PC-9 (cell line): ENCODE results near the gene ZNF286A. TPM values are rescaled to one million over a fixed set of nuclear protein-coding genes. Genes with fewer than 3 reads are reported as not detected.

ENCODE experiments used
- BruUV-seq: library from RNA; stranded (reverse); fragments of 400-500 nt; replicated peaks from 2 replicates; lab custom pipeline; 2021; lab: Mats Ljungman, UMichigan
- CTCF ChIA-PET: fragments of 300-600 bp; sonication (Branson Sonifier 250); formaldehyde crosslinking; loops from one replicate; lab custom pipeline; 2022; ENCODE audit warnings: antibody characterized with exemption; lab: Charles Lee
- POLR2A ChIA-PET: fragments of 300-600 bp; sonication (Branson Sonifier 250); formaldehyde crosslinking; loops from one replicate; lab custom pipeline; 2022; ENCODE audit warnings: antibody characterized with exemption; ENCODE audit not compliant: unreplicated experiment; lab: Charles Lee
- DNase-seq, 2 experiments: peaks; one replicate each; pipeline versions ENCODE4 v3.0.0 to v3.0.0-alpha.2; 2015 to 2022; ENCODE audit warnings: mixed read lengths in 1 of 2
- H2AFZ ChIP-seq: fragments of 200-600 bp; sonication (generic); 2 replicates; pipeline ENCODE4 v1.8.1; 2017; ENCODE audit warnings: antibody characterized with exemption
- H3F3A ChIP-seq: fragments of 200-600 bp; sonication (generic); 2 replicates; pipeline ENCODE4 v1.8.1; 2017; ENCODE audit warnings: antibody characterized with exemption, mild to moderate bottlenecking, low read depth; ENCODE audit not compliant: insufficient read depth
- H3K27ac ChIP-seq: fragments of 200-600 bp; sonication (generic); 2 replicates; pipeline ENCODE4 v1.6.1; 2016; ENCODE audit warnings: mixed run types
- H3K27me3 ChIP-seq: fragments of 200-600 bp; sonication (generic); 2 replicates; pipeline ENCODE4 v1.6.1; 2016; ENCODE audit warnings: low read depth, mixed run types; ENCODE audit not compliant: insufficient read depth
- H3K36me3 ChIP-seq: fragments of 200-600 bp; sonication (generic); 2 replicates; pipeline ENCODE4 v1.6.1; 2016; ENCODE audit warnings: low read depth, mixed run types
- H3K4me1 ChIP-seq: fragments of 200-600 bp; sonication (generic); replicated peaks from 2 replicates; pipeline ENCODE4 v1.6.1; 2016; ENCODE audit warnings: mixed run types; ENCODE audit not compliant: insufficient read depth
- H3K4me2 ChIP-seq: fragments of 200-600 bp; sonication (generic); 2 replicates; pipeline ENCODE4 v1.6.1; 2017; ENCODE audit warnings: mixed run types
- H3K4me3 ChIP-seq: fragments of 200-600 bp; sonication (generic); 2 replicates; pipeline ENCODE4 v1.6.1; 2016; ENCODE audit warnings: mixed run types
- H3K79me2 ChIP-seq: fragments of 200-600 bp; sonication (generic); 2 replicates; pipeline ENCODE4 v1.6.1; 2017; ENCODE audit warnings: low read depth, mixed run types
- H3K9me2 ChIP-seq: fragments of 200-600 bp; sonication (generic); 2 replicates; pipeline ENCODE4 v1.8.1; 2017; ENCODE audit warnings: mild to moderate bottlenecking; ENCODE audit not compliant: insufficient read depth
- H3K9me3 ChIP-seq: fragments of 200-600 bp; sonication (generic); 2 replicates; pipeline ENCODE4 v1.8.1; 2016; ENCODE audit warnings: low read depth; ENCODE audit not compliant: insufficient read depth
- H4K20me1 ChIP-seq: fragments of 200-600 bp; sonication (generic); 2 replicates; pipeline ENCODE4 v1.8.1; 2017; ENCODE audit not compliant: insufficient read depth
- CTCF ChIP-seq: fragments of 200-600 bp; sonication (generic); conservative IDR thresholded peaks from 2 replicates; pipeline ENCODE4 v1.6.1; 2017; ENCODE audit warnings: mixed run types, antibody characterized with exemption, mild to moderate bottlenecking, moderate library complexity
- EZH2 ChIP-seq: fragments of 200-600 bp; sonication (generic); IDR thresholded peaks from 2 replicates; pipeline ENCODE4 v1.8.0; 2017; ENCODE audit warnings: antibody characterized with exemption, low read depth
- intact Hi-C: fragments of 100-400 bp; cut with micrococcal nuclease; formaldehyde crosslinking; loops from one replicate; pipeline ENCODE4 v1.10.0; 2022; ENCODE audit not compliant: unreplicated experiment
- total RNA-seq: library from RNA; stranded (reverse); gene quantifications from 2 replicates; pipeline ENCODE4 v1.2.3, GENCODE V29; 2021

ZNF286A gene
- total RNA-seq, 1 experiment from 2014 or later: 65.9 TPM

- no peak overlapping the region for H3K27ac ChIP-seq
- H3K79me2 ChIP-seq: no peaks in the 10 kb centered on the region
- H2AFZ ChIP-seq: no peak overlapping the region
- CTCF ChIA-PET: no interaction called here
- no peaks in the 10 kb centered on the region for H3K27me3 ChIP-seq
- no peaks in the 10 kb centered on the region for H3K9me3 ChIP-seq
- H3K4me1 ChIP-seq: no peaks in the 10 kb centered on the region
- no peaks in the 10 kb centered on the region for H3F3A ChIP-seq
- POLR2A ChIA-PET: interaction anchor here (0.6 kb wide), 1 partner anchor 158 kb away, joined by 7 read pairs; no protein-coding TSS in a partner anchor
- no TSS peak for BruUV-seq
- no peaks in the 10 kb centered on the region for H4K20me1 ChIP-seq
- DNase-seq: no peak
- TF ChIP-seq CTCF (no peak), EZH2 (no peak)
- H3K9me2 ChIP-seq: no peaks in the 10 kb centered on the region
- no peak overlapping the region for H3K4me2 ChIP-seq
- intact Hi-C loops: no loop called here
- H3K36me3 ChIP-seq: no peaks in the 10 kb centered on the region
- H3K4me3 ChIP-seq: no peak overlapping the region
These were observed 42.1 kb downstream of the ZNF286A start for GRCh38 chr17:15741624-15742023.

- POLR2A ChIA-PET: interaction anchor here (0.6 kb wide), 1 partner anchor 159 kb away, joined by 7 read pairs; no protein-coding TSS in a partner anchor
- CTCF ChIA-PET: no interaction called here
These were observed 42.7 kb downstream of the ZNF286A start for GRCh38 chr17:15742051-15742795.

DNA sequence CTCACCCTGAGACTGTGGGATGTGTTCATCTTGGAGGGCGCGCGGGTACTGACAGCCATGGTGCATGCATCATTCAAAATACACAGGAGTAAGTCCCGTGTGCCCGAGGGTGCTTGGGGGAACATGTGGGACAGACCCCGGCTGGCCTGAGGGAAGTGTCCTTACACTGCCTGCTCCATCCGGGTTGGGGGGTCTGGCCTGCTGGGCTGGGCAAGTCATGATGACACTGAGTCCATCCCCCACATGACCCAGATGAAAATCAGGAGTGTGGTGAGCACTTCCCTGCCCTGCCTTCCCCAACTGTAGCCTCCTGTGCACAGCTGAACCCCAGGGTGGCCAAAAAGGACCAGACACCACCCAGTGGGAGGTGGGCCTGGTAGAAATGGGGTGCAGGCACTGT is 43.4 kb downstream of the ZNF286A start:
- Histone ChIP-seq H3K79me2 (no peaks in the 10 kb centered on the region), H2AFZ (no peak overlapping the region), H3K4me1 (no peaks in the 10 kb centered on the region), H3K36me3 (no peaks in the 10 kb centered on the region), H3K4me3 (no peak overlapping the region), H3F3A (no peaks in the 10 kb centered on the region), H3K9me3 (no peaks in the 10 kb centered on the region), H3K27me3 (no peaks in the 10 kb centered on the region), H3K9me2 (no peaks in the 10 kb centered on the region), H3K4me2 (no peak overlapping the region), H3K27ac (no peak overlapping the region), H4K20me1 (no peaks in the 10 kb centered on the region)
- no peak for DNase-seq
- POLR2A ChIA-PET: no interaction called here
- TF ChIP-seq EZH2 (no peak), CTCF (no peak)
- BruUV-seq: no TSS peak
- intact Hi-C loops: no loop called here
- CTCF ChIA-PET: no interaction called here

More at GRCh38 chr17:15742051-15742795, 42.7 kb downstream of the ZNF286A start:
- no peak for DNase-seq
- TF ChIP-seq CTCF (no peak), EZH2 (no peak)
- H3K9me2 ChIP-seq: no peaks in the 10 kb centered on the region
- H2AFZ ChIP-seq: no peak overlapping the region
- no peaks in the 10 kb centered on the region for H4K20me1 ChIP-seq
- H3F3A ChIP-seq: no peaks in the 10 kb centered on the region
- H3K27ac ChIP-seq: no peak overlapping the region
- no peak overlapping the region for H3K4me3 ChIP-seq
- H3K36me3 ChIP-seq: no peaks in the 10 kb centered on the region
- no TSS peak for BruUV-seq
- H3K9me3 ChIP-seq: no peaks in the 10 kb centered on the region
- H3K79me2 ChIP-seq: no peaks in the 10 kb centered on the region
- no peaks in the 10 kb centered on the region for H3K27me3 ChIP-seq
- H3K4me2 ChIP-seq: no peak overlapping the region
- intact Hi-C loops: no loop called here
- no peaks in the 10 kb centered on the region for H3K4me1 ChIP-seq
